CD14-positive monocyte (primary cell): ENCODE measurements around the gene NBEA. TPM values are rescaled to one million over a fixed set of nuclear protein-coding genes. Genes with fewer than 3 reads are reported as not detected.
A peak's percentile ranks its signal among the peaks of the same experiment; 100 is the strongest.

ENCODE experiments used
- DNase-seq, 3 donors: peaks; one replicate each; pipeline ENCODE4 v3.0.0-alpha.2; 2011 to 2022
- H2AFZ ChIP-seq: 2 replicates; pipeline ENCODE4 v1.6.0; 2012; ENCODE audit warnings: mild to moderate bottlenecking, low read depth, low read length, inconsistent platforms; ENCODE audit not compliant: insufficient read depth, poor library complexity, severe bottlenecking
- H3K27ac ChIP-seq, 2 donors: 1 replicate in 1 of 2; 2 replicates in 1 of 2; pipeline ENCODE4 v1.5.1; 2012 to 2013; ENCODE audit warnings: low read length in 2 of 2, control low read depth in 1 of 2, inconsistent platforms in 1 of 2, low read depth in 1 of 2, mild to moderate bottlenecking in 1 of 2
- H3K27me3 ChIP-seq, 2 donors: one replicate each; pipeline versions ENCODE4 v1.6.0 to v1.6.1; 2011 to 2013; ENCODE audit warnings: low read length in 2 of 2; ENCODE audit not compliant: control insufficient read depth in 2 of 2, insufficient read depth in 2 of 2
- H3K36me3 ChIP-seq, 2 donors: replicated peaks in 1 of 2; 1 replicate in 1 of 2; 2 replicates in 1 of 2; pipeline versions ENCODE4 v1.5.1 to v1.6.1; 2012 to 2013; ENCODE audit warnings: low read length in 2 of 2, control low read depth in 1 of 2, inconsistent platforms in 1 of 2, mild to moderate bottlenecking in 1 of 2; ENCODE audit not compliant: insufficient read depth in 2 of 2, control insufficient read depth in 1 of 2
- H3K4me1 ChIP-seq, 2 donors: 1 replicate in 1 of 2; 2 replicates in 1 of 2; pipeline versions ENCODE4 v1.5.1 to v1.6.1; 2012 to 2013; ENCODE audit warnings: low read length in 2 of 2, control low read depth in 1 of 2, inconsistent platforms in 1 of 2, mild to moderate bottlenecking in 1 of 2, moderate library complexity in 1 of 2; ENCODE audit not compliant: insufficient read depth in 2 of 2, control insufficient read depth in 1 of 2
- H3K4me2 ChIP-seq: replicated peaks from 2 replicates; pipeline ENCODE3; 2012; ENCODE audit warnings: low read length, moderate library complexity, mild to moderate bottlenecking; ENCODE audit not compliant: poor library complexity, severe bottlenecking; ENCODE audit errors: extremely low read depth
- H3K4me3 ChIP-seq, 3 experiments: fragments of 200-600 bp in 1 of 3; sonication (generic) in 1 of 3; replicated peaks in 1 of 3; 1 replicate in 2 of 3; 2 replicates in 1 of 3; pipeline ENCODE4 v1.5.1; 2011 to 2013; ENCODE audit warnings: low read length in 3 of 3, mild to moderate bottlenecking in 3 of 3, control low read depth in 2 of 3, low read depth in 2 of 3, inconsistent platforms in 1 of 3, moderate library complexity in 1 of 3
- H3K79me2 ChIP-seq: 2 replicates; pipeline ENCODE4 v1.6.0; 2012; ENCODE audit warnings: mild to moderate bottlenecking, control low read depth, inconsistent platforms, low read length, moderate library complexity; ENCODE audit not compliant: insufficient read depth
- H3K9ac ChIP-seq: 2 replicates; pipeline ENCODE4 v1.6.0; 2017; ENCODE audit warnings: low read length, mild to moderate bottlenecking; ENCODE audit not compliant: insufficient read depth, poor library complexity, severe bottlenecking
- H3K9me3 ChIP-seq, 2 donors: replicated peaks in 1 of 2; 1 replicate in 1 of 2; 2 replicates in 1 of 2; pipeline versions ENCODE4 v1.5.1 to v1.6.1; 2012 to 2013; ENCODE audit warnings: low read length in 2 of 2, control low read depth in 1 of 2; ENCODE audit not compliant: control insufficient read depth in 1 of 2, insufficient read depth in 1 of 2
- H4K20me1 ChIP-seq: 2 replicates; pipeline ENCODE4 v1.6.0; 2012; ENCODE audit warnings: mild to moderate bottlenecking, low read length, control low read depth, moderate library complexity; ENCODE audit not compliant: insufficient read depth
- H3K27ac Mint-ChIP-seq, 7 donors: one replicate each; pipeline ENCODE4 v1.8.0; 2020; ENCODE audit warnings: mild to moderate bottlenecking in 7 of 7, mixed read lengths in 7 of 7, moderate library complexity in 6 of 7, inconsistent platforms in 2 of 7
- H3K27me3 Mint-ChIP-seq, 3 donors: one replicate each; pipeline ENCODE4 v1.8.0; 2021 to 2022; ENCODE audit warnings: low read depth in 3 of 3, mild to moderate bottlenecking in 3 of 3, mixed read lengths in 3 of 3, moderate library complexity in 3 of 3, inconsistent platforms in 1 of 3
- H3K36me3 Mint-ChIP-seq, 2 donors: one replicate each; pipeline ENCODE4 v1.8.0; 2020; ENCODE audit warnings: mixed read lengths in 2 of 2, inconsistent platforms in 1 of 2, mild to moderate bottlenecking in 1 of 2
- H3K4me1 Mint-ChIP-seq: one replicate; pipeline ENCODE4 v1.8.0; 2020; ENCODE audit warnings: mild to moderate bottlenecking, mixed read lengths
- H3K4me3 Mint-ChIP-seq, 2 donors: one replicate each; pipeline ENCODE4 v1.8.0; 2020; ENCODE audit warnings: mild to moderate bottlenecking in 2 of 2, mixed read lengths in 2 of 2, moderate library complexity in 1 of 2
- H3K9me3 Mint-ChIP-seq, 7 donors: one replicate each; pipeline ENCODE4 v1.8.0; 2020 to 2022; ENCODE audit warnings: mixed read lengths in 7 of 7, mild to moderate bottlenecking in 6 of 7, moderate library complexity in 6 of 7, inconsistent platforms in 2 of 7
- CTCF ChIP-seq: fragments of 200-600 bp; IDR thresholded peaks from one replicate; pipeline ENCODE4 v1.8.0; 2022; ENCODE audit warnings: antibody characterized with exemption, mild to moderate bottlenecking
- WGBS: methylation state at CpG from one replicate; pipeline ENCODE4 v1.1.5; 2013; ENCODE audit warnings: missing lambda C conversion rate; ENCODE audit not compliant: insufficient coverage; 5-methylcytosine and 5-hydroxymethylcytosine counted together
- intact Hi-C, 2 donors: fragments of 100-400 bp; cut with micrococcal nuclease; formaldehyde crosslinking; loops; one replicate each; pipeline versions ENCODE4 v1.15.0 to v1.15.1; 2023
- polyA plus RNA-seq, 3 donors: library from polyadenylated mRNA; depleted of rRNA in 1 of 3; unstranded in 2 of 3; stranded (reverse) in 1 of 3; fragments of 300-500 nt in 2 of 3; fragments of >200 nt in 1 of 3; fragmentation: Illumina TruSeq in 2 of 3; gene quantifications; 1 replicate in 2 of 3; 2 replicates in 1 of 3; pipeline ENCODE4 v1.2.3, GENCODE V29; 2012 to 2021

The NBEA gene
- polyA plus RNA-seq, 3 donors, result 0.03 to 0.23 (median 0.08) TPM

- H3K36me3 Mint-ChIP-seq, result peaks cover 2 to 15% of the 10 kb centered on the region in 2 donors
- H3K27me3 ChIP-seq, result peaks cover 85 to 100% of the 10 kb centered on the region in 2 donors
- peaks cover 87 to 93% (median 92%) of the 10 kb centered on the region in 3 donors for H3K27me3 Mint-ChIP-seq
Measured at GRCh38 chr13:35473206-35473775, 531.2 kb downstream of the NBEA start.

GRCh38 chr13:35473802-35474201 lies 531.7 kb downstream of the NBEA start:
- Histone ChIP-seq H3K27me3 (peaks cover 85 to 100% of the 10 kb centered on the region in 2 donors), H2AFZ (no peak overlapping the region), H3K36me3 (no peaks in the 10 kb centered on the region), H3K27ac (no peak overlapping the region), H4K20me1 (no peaks in the 10 kb centered on the region), H3K4me1 (peaks cover 26 to 27% of the 10 kb centered on the region in 2 donors), H3K4me2 (no peak overlapping the region), H3K9me3 (peaks cover 0 to 39% of the 10 kb centered on the region in 2 donors), H3K4me3 (no peak overlapping the region), H3K9ac (no peak overlapping the region), H3K79me2 (no peaks in the 10 kb centered on the region)
- Mint-ChIP-seq H3K27ac (no peak overlapping the region), H3K9me3 (peaks cover 0 to 34% (median 23%) of the 10 kb centered on the region in 7 donors), H3K36me3 (peaks cover 4 to 15% of the 10 kb centered on the region in 2 donors), H3K27me3 (peaks cover 92 to 95% (median 92%) of the 10 kb centered on the region in 3 donors), H3K4me3 (peak overlapping the region in 1 of 2 donors; percentile 47), H3K4me1 (peaks cover 41% of the 10 kb centered on the region)
- no CpG with 5 or more reads among the region's 2 CpGs for WGBS
- no peak for DNase-seq
- no peak for TF ChIP-seq CTCF
- intact Hi-C loops, result no loop called here

More at GRCh38 chr13:35473206-35473775, 531.2 kb downstream of the NBEA start:
- H3K9me3 ChIP-seq, result peaks cover 0 to 39% of the 10 kb centered on the region in 2 donors
- DNase-seq, result no peak
- Mint-ChIP-seq H3K4me3 (peak overlapping the region in 1 of 2 donors; percentile 47), H3K9me3 (peaks cover 0 to 30% (median 20%) of the 10 kb centered on the region in 7 donors), H3K27ac (no peak overlapping the region), H3K4me1 (peaks cover 37% of the 10 kb centered on the region)
- H3K4me2 ChIP-seq, result no peak overlapping the region
- TF ChIP-seq CTCF, result no peak
- peaks cover 26 to 27% of the 10 kb centered on the region in 2 donors for H3K4me1 ChIP-seq
- no peak overlapping the region for H3K27ac ChIP-seq
- no peaks in the 10 kb centered on the region for H3K36me3 ChIP-seq
- H4K20me1 ChIP-seq, result no peaks in the 10 kb centered on the region
- H3K79me2 ChIP-seq, result no peaks in the 10 kb centered on the region
- H3K4me3 ChIP-seq, result no peak overlapping the region
- no peak overlapping the region for H3K9ac ChIP-seq
- H2AFZ ChIP-seq, result no peak overlapping the region
- intact Hi-C loops, result no loop called here
